Mesothelial cell of epicardium (in vitro differentiated cells): ENCODE measurements around the gene SWT1. TPM values are rescaled to one million over a fixed set of nuclear protein-coding genes. Genes with fewer than 3 reads are reported as not detected.

Source experiments
- DNase-seq, 2 experiments: peaks; one replicate each; pipeline ENCODE4 v3.0.0; 2021; ENCODE audit warnings: low spot score in 2 of 2; ENCODE audit not compliant: unreplicated experiment in 2 of 2
- H3K27ac Mint-ChIP-seq: 2 replicates; pipeline ENCODE4 v1.8.0; 2021; ENCODE audit warnings: mixed read lengths
- H3K27me3 Mint-ChIP-seq: 2 replicates; pipeline ENCODE4 v1.8.0; 2021; ENCODE audit warnings: low read depth, mixed read lengths
- H3K36me3 Mint-ChIP-seq: 2 replicates; pipeline ENCODE4 v1.8.0; 2021; ENCODE audit warnings: mixed read lengths
- H3K4me1 Mint-ChIP-seq: 2 replicates; pipeline ENCODE4 v1.8.0; 2021; ENCODE audit warnings: mixed read lengths
- H3K4me3 Mint-ChIP-seq: 2 replicates; pipeline ENCODE4 v1.8.0; 2021; ENCODE audit warnings: mild to moderate bottlenecking, moderate library complexity, mixed read lengths
- H3K9me3 Mint-ChIP-seq: 2 replicates; pipeline ENCODE4 v1.8.0; 2021; ENCODE audit warnings: mixed read lengths
- CTCF ChIP-seq: fragments of 200-600 bp; sonication (generic); IDR thresholded peaks from one replicate; pipeline ENCODE4 v1.5.0; 2021; ENCODE audit warnings: antibody characterized with exemption; ENCODE audit not compliant: unreplicated experiment
- total RNA-seq: library from RNA; stranded (reverse); gene quantifications from 3 replicates; pipeline ENCODE4 v1.2.1, GENCODE V29; 2021

The SWT1 gene
- total RNA-seq, 1 donor from 2014 or later: 8.0 TPM

DNA sequence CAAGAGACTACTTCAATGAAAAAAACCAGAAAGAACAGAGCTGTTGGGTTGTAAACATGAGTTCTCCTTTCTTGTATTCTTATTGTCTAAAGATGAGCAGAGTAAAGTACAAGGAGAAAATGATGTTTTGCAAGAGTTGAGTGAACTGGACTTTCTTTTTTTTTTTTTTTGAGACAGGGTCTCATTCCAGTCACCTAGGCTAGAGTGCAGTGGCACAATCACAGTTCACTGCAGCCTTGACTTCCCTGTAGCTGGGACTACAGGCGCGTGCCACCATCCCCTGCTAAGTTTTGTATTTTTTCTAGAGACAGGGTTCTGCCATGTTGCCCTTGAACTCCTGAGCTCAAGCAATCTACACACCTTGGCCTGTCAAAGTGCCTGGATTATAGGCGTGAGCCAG, 167.2 kb downstream of the SWT1 start:
- Mint-ChIP-seq H3K27me3 (no peaks in the 10 kb centered on the region), H3K4me1 (no peaks in the 10 kb centered on the region), H3K4me3 (no peak overlapping the region), H3K36me3 (peaks cover 8% of the 10 kb centered on the region), H3K27ac (no peak overlapping the region), H3K9me3 (peaks cover 7% of the 10 kb centered on the region)
- no peak for TF ChIP-seq CTCF
- no peak for DNase-seq

DNA sequence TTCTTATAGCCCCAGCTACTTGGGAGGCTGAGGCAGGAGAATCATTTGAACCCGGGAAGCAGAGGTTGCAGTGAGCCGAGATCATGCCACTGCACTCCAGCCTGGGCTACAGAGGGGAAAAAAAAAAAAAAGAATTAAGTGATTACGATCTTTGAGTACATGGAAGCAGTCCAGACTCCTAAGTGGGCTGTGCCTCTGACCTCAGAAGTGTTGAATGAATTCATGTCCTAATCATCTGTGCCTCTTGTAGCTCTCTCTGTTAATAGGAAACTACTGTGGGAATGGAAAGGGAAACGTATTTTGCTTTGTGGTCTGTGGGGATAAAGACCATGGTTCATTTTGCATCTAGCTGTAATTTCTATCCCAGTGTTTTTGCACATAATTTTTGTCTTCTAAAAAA, 168.4 kb downstream of the SWT1 start:
- Mint-ChIP-seq H3K27ac (no peak overlapping the region), H3K36me3 (peaks cover 8% of the 10 kb centered on the region), H3K4me1 (no peaks in the 10 kb centered on the region), H3K27me3 (no peaks in the 10 kb centered on the region), H3K4me3 (no peak overlapping the region), H3K9me3 (peaks cover 7% of the 10 kb centered on the region)
- no peak for TF ChIP-seq CTCF
- no peak for DNase-seq

- no peak for DNase-seq
- Mint-ChIP-seq H3K9me3 (no peaks in the 10 kb centered on the region), H3K27ac (no peak overlapping the region), H3K4me1 (no peaks in the 10 kb centered on the region), H3K4me3 (no peak overlapping the region), H3K36me3 (no peaks in the 10 kb centered on the region), H3K27me3 (no peaks in the 10 kb centered on the region)
- TF ChIP-seq CTCF: no peak
These were observed 171.3 kb downstream of the SWT1 start for GRCh38 chr1:185328255-185328654.

DNA sequence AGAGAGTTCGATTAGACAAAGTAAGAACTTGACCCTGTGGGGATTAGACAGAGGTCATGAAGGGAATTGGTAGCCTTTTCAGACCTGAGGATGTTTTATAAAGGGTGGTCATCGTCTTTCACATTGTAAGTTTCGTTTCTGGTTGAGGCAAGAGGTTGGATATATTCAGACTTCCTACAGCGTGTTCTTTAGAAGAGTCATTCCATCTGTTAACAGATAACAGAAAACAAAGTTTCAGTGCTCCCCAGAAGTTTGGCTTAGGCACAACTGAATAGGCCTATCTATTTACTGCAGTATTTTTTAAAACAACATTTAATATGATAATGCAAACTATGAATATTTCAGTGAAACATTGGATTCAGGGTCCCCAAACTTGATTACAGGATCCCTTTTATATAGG, 177.2 kb downstream of the SWT1 start:
- Mint-ChIP-seq H3K36me3 (no peaks in the 10 kb centered on the region), H3K27me3 (no peaks in the 10 kb centered on the region), H3K9me3 (no peaks in the 10 kb centered on the region), H3K4me3 (no peak overlapping the region), H3K27ac (no peak overlapping the region), H3K4me1 (peaks cover 10% of the 10 kb centered on the region)
- no peak for DNase-seq
- no peak for TF ChIP-seq CTCF

- DNase-seq: no peak
- peaks cover 10% of the 10 kb centered on the region for H3K4me1 Mint-ChIP-seq
- no peak for TF ChIP-seq CTCF
- no peak overlapping the region for H3K27ac Mint-ChIP-seq
- no peaks in the 10 kb centered on the region for H3K27me3 Mint-ChIP-seq
- H3K36me3 Mint-ChIP-seq: no peaks in the 10 kb centered on the region
- no peak overlapping the region for H3K4me3 Mint-ChIP-seq
- no peaks in the 10 kb centered on the region for H3K9me3 Mint-ChIP-seq
These were observed 180.3 kb downstream of the SWT1 start for GRCh38 chr1:185337246-185337645.
